ENCODE results near the gene TTYH2. TPM values are rescaled to one million over a fixed set of nuclear protein-coding genes. Genes with fewer than 3 reads are reported as not detected.

The TTYH2 gene
- total RNA-seq, 1 donor = 1.4 TPM

DNA sequence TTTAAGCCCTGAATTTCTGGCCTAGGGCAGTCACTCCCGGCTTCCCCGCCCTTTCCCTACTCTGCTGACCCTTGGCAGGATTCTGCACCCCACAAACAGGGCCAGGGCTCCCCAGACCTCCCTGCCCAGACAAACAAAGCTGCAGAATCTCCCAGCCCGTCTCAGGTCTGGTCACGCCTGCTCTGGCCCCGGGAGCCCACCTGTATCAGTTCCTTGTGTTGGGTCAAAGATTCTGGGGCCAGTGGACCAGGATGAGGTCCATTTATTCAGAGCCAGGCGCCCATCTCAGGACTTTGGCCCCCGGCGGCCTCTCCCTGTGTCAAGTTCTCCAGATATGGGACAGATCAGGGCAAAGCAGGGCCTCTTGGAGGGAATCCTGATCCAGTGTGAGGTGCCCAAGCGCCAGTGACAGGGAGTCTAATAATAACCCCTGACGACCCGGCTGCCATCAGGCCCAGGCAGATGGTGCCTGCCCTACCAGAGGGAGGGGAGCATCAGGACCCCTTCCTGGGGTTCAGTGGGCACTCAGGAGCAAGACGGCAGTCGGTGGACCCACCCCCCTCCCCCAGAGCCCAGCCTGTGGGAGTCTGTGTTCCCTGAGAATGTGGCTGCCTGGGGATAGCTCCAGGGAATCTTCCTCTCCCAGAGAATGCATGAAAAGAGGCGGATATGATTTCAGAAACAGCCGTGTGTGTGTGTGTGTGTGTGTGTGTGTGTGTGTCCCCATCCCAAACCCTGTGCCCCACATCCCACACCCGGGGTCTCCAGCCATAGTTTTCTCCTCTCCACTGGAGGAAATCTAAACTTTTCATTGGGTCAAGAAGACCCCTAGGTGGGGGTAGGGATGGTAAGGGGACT is 1.3 kb downstream of the TTYH2 start:
- H3K4me3 ChIP-seq (ENCODE audit: insufficient read depth, low read length) = no peak overlapping the region
- DNase-seq (ENCODE audit: insufficient read length, low spot score, missing footprints) = peak; percentile 57
- H3K79me2 ChIP-seq (ENCODE audit: insufficient read depth, low read length) = no peaks in the 10 kb centered on the region
- no peak overlapping the region for H2AFZ ChIP-seq (ENCODE audit: low read length)
- H3K4me1 ChIP-seq (ENCODE audit: insufficient read depth, low read length) = peaks cover 26% of the 10 kb centered on the region
- H3K36me3 ChIP-seq (ENCODE audit: insufficient read depth, low read length) = peaks cover 12% of the 10 kb centered on the region
- TF ChIP-seq, protein P1, sequence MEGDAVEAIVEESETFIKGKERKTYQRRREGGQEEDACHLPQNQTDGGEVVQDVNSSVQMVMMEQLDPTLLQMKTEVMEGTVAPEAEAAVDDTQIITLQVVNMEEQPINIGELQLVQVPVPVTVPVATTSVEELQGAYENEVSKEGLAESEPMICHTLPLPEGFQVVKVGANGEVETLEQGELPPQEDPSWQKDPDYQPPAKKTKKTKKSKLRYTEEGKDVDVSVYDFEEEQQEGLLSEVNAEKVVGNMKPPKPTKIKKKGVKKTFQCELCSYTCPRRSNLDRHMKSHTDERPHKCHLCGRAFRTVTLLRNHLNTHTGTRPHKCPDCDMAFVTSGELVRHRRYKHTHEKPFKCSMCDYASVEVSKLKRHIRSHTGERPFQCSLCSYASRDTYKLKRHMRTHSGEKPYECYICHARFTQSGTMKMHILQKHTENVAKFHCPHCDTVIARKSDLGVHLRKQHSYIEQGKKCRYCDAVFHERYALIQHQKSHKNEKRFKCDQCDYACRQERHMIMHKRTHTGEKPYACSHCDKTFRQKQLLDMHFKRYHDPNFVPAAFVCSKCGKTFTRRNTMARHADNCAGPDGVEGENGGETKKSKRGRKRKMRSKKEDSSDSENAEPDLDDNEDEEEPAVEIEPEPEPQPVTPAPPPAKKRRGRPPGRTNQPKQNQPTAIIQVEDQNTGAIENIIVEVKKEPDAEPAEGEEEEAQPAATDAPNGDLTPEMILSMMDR (IDR thresholded peaks at IDR 0.05; ENCODE audit: extremely low read depth, low read depth, low read length) = no peak
- no peak overlapping the region for H3K4me2 ChIP-seq (ENCODE audit: insufficient read depth, low read length)
- no peaks in the 10 kb centered on the region for H3K9me3 ChIP-seq (ENCODE audit: low read depth, low read length)
- H3K27ac ChIP-seq (ENCODE audit: low read depth, low read length) = no peak overlapping the region
- H4K20me1 ChIP-seq (ENCODE audit: insufficient read depth, low read length) = peaks cover 22% of the 10 kb centered on the region
- H3K27me3 ChIP-seq (ENCODE audit: insufficient read depth, low read length) = no peaks in the 10 kb centered on the region

- peaks cover 16% of the 10 kb centered on the region for H4K20me1 ChIP-seq (ENCODE audit: insufficient read depth, low read length)
- H2AFZ ChIP-seq (ENCODE audit: low read length) = no peak overlapping the region
- H3K27me3 ChIP-seq (ENCODE audit: insufficient read depth, low read length) = no peaks in the 10 kb centered on the region
- no peak for DNase-seq (ENCODE audit: insufficient read length, low spot score, missing footprints)
- H3K4me2 ChIP-seq (ENCODE audit: insufficient read depth, low read length) = no peak overlapping the region
- TF ChIP-seq, protein P1 (IDR thresholded peaks at IDR 0.05; ENCODE audit: extremely low read depth, low read depth, low read length) = no peak
- H3K9me3 ChIP-seq (ENCODE audit: low read depth, low read length) = no peaks in the 10 kb centered on the region
- no peak overlapping the region for H3K27ac ChIP-seq (ENCODE audit: low read depth, low read length)
- peaks cover 6% of the 10 kb centered on the region for H3K36me3 ChIP-seq (ENCODE audit: insufficient read depth, low read length)
- no peak overlapping the region for H3K4me3 ChIP-seq (ENCODE audit: insufficient read depth, low read length)
- no peaks in the 10 kb centered on the region for H3K79me2 ChIP-seq (ENCODE audit: insufficient read depth, low read length)
- H3K4me1 ChIP-seq (ENCODE audit: insufficient read depth, low read length) = peaks cover 22% of the 10 kb centered on the region
Measured at GRCh38 chr17:74215342-74215727, 2.0 kb downstream of the TTYH2 start.

GRCh38 chr17:74216505-74216904 is 3.1 kb downstream of the TTYH2 start:
- Histone ChIP-seq H3K27ac (ENCODE audit: low read depth, low read length) (no peak overlapping the region), H3K79me2 (ENCODE audit: insufficient read depth, low read length) (no peaks in the 10 kb centered on the region), H3K4me2 (ENCODE audit: insufficient read depth, low read length) (no peak overlapping the region), H3K27me3 (ENCODE audit: insufficient read depth, low read length) (no peaks in the 10 kb centered on the region), H3K4me3 (ENCODE audit: insufficient read depth, low read length) (no peak overlapping the region), H4K20me1 (ENCODE audit: insufficient read depth, low read length) (peaks cover 4% of the 10 kb centered on the region), H3K4me1 (ENCODE audit: insufficient read depth, low read length) (peaks cover 11% of the 10 kb centered on the region), H3K36me3 (ENCODE audit: insufficient read depth, low read length) (no peaks in the 10 kb centered on the region), H3K9me3 (ENCODE audit: low read depth, low read length) (no peaks in the 10 kb centered on the region), H2AFZ (ENCODE audit: low read length) (no peak overlapping the region)
- TF ChIP-seq, protein P1 (IDR thresholded peaks at IDR 0.05; ENCODE audit: extremely low read depth, low read depth, low read length) = no peak
- no peak for DNase-seq (ENCODE audit: insufficient read length, low spot score, missing footprints)

GRCh38 chr17:74217037-74217730 is 3.8 kb downstream of the TTYH2 start:
- Histone ChIP-seq H2AFZ (ENCODE audit: low read length) (no peak overlapping the region), H4K20me1 (ENCODE audit: insufficient read depth, low read length) (no peaks in the 10 kb centered on the region), H3K9me3 (ENCODE audit: low read depth, low read length) (no peaks in the 10 kb centered on the region), H3K4me3 (ENCODE audit: insufficient read depth, low read length) (no peak overlapping the region), H3K27me3 (ENCODE audit: insufficient read depth, low read length) (no peaks in the 10 kb centered on the region), H3K27ac (ENCODE audit: low read depth, low read length) (no peak overlapping the region), H3K4me2 (ENCODE audit: insufficient read depth, low read length) (no peak overlapping the region), H3K36me3 (ENCODE audit: insufficient read depth, low read length) (no peaks in the 10 kb centered on the region), H3K4me1 (ENCODE audit: insufficient read depth, low read length) (peaks cover 5% of the 10 kb centered on the region), H3K79me2 (ENCODE audit: insufficient read depth, low read length) (no peaks in the 10 kb centered on the region)
- no peak for DNase-seq (ENCODE audit: insufficient read length, low spot score, missing footprints)
- TF ChIP-seq, protein P1 (IDR thresholded peaks at IDR 0.05; ENCODE audit: extremely low read depth, low read depth, low read length) = no peak
